Measurements from ENCODE around the gene RNF130. TPM values are rescaled to one million over a fixed set of nuclear protein-coding genes. Genes with fewer than 3 reads are reported as not detected.
A peak's percentile ranks its signal among the peaks of the same experiment; 100 is the strongest.

The RNF130 gene
- total and polyA plus RNA-seq, 9 of the 15 experiments (the other 6 are each of a cell fraction or from before 2014, with no cell fraction given): 5.8 to 39.4 (median 27.1) TPM

- TF ChIP-seq IRF9 (tag; IDR thresholded peaks at IDR 0.05) (no peak), USF1 (CRISPR knock-in tag; IDR thresholded peaks at IDR 0.05) (0 out of 2 replicates have a peak, but pooled peaks have one; percentile 14), ELK3 (CRISPR knock-in tag; IDR thresholded peaks at IDR 0.05) (no peak), CXXC5 (CRISPR knock-in tag; IDR thresholded peaks at IDR 0.05) (no peak), ZNF717 (CRISPR knock-in tag; IDR thresholded peaks at IDR 0.05) (no peak), LCOR (CRISPR knock-in tag; IDR thresholded peaks at IDR 0.05) (no peak), GABPB2 (CRISPR knock-in tag; conservative IDR thresholded peaks at IDR 0.05) (no peak), ZNF695 (CRISPR knock-in tag; IDR thresholded peaks at IDR 0.05) (no peak), MAFG (tag; conservative IDR thresholded peaks at IDR 0.05) (peak; percentile 65), PHB (CRISPR knock-in tag; IDR thresholded peaks at IDR 0.05) (no peak), HLTF (IDR thresholded peaks at IDR 0.05) (no peak), ZNF316 (IDR thresholded peaks at IDR 0.05) (peak; percentile 34; the same call in 1 of the 2 replicates), ATF4 (CRISPR knock-in tag; IDR thresholded peaks at IDR 0.05) (no peak)
Measured at GRCh38 chr5:180114304-180115003, 42.9 kb upstream of the RNF130 start (continued).
